ENCODE measurements around the gene ADD1.

The ADD1 gene

GRCh38 chr4:2963175-2963965, 119.7 kb downstream of the ADD1 start, which contains the start of the genes GRK4 and NOP14:
Gene GRK4, plus strand, starts transcription at chr4:2963571. Its CDS starts 500 bp downstream, at chr4:2964071.
Gene NOP14, minus strand, starts transcription at chr4:2963406. Its CDS starts 87 bp downstream, at chr4:2963319.
- Mint-ChIP-seq H3K4me1 (peaks cover 34% of the 10 kb centered on the region), H3K4me3 (peak within 1 kb of the TSS; percentile 80)

GRCh38 chr4:2963966-2964471, 120.4 kb downstream of the ADD1 start:
- CTCF ChIA-PET, result interaction anchor here (0.7 to 4.6 kb wide), 6 partner anchors 10 to 383 kb away, joined by 3 to 25 read pairs (median 5); no protein-coding TSS in a partner anchor
- peaks cover 28% of the 10 kb centered on the region for H3K4me1 Mint-ChIP-seq

More at GRCh38 chr4:2963175-2963965, 119.7 kb downstream of the ADD1 start, which contains the start of the genes GRK4 and NOP14:
- peak within 1 kb of the TSS; percentile 90 for H3K27ac Mint-ChIP-seq
- CTCF ChIA-PET, result interaction anchor here (0.7 to 4.6 kb wide), 8 partner anchors 9 to 384 kb away, joined by 3 to 25 read pairs (median 6); no protein-coding TSS in a partner anchor
- peaks cover 11% of the 10 kb centered on the region for H3K36me3 Mint-ChIP-seq
- peak; percentile 99 for DNase-seq
- H3K27me3 Mint-ChIP-seq, result peaks cover 3% of the 10 kb centered on the region
- H3K9me3 Mint-ChIP-seq, result no peaks in the 10 kb centered on the region

GRCh38 chr4:2964706-2965258, 121.1 kb downstream of the ADD1 start:
- no peak overlapping the region for H3K27ac Mint-ChIP-seq
- no peak for DNase-seq
- peaks cover 5% of the 10 kb centered on the region for H3K36me3 Mint-ChIP-seq

More at GRCh38 chr4:2963966-2964471, 120.4 kb downstream of the ADD1 start:
- peak overlapping the region; percentile 80 for H3K4me3 Mint-ChIP-seq
- H3K36me3 Mint-ChIP-seq, result peaks cover 5% of the 10 kb centered on the region
- H3K9me3 Mint-ChIP-seq, result no peaks in the 10 kb centered on the region
- H3K27ac Mint-ChIP-seq, result no peak overlapping the region
- DNase-seq, result no peak
- peaks cover 3% of the 10 kb centered on the region for H3K27me3 Mint-ChIP-seq

GRCh38 chr4:2965262-2965661, 121.6 kb downstream of the ADD1 start:
- Mint-ChIP-seq H3K36me3 (peaks cover 5% of the 10 kb centered on the region), H3K27me3 (peaks cover 3% of the 10 kb centered on the region), H3K4me1 (peaks cover 23% of the 10 kb centered on the region), H3K27ac (no peak overlapping the region), H3K9me3 (no peaks in the 10 kb centered on the region), H3K4me3 (peak overlapping the region; percentile 80)
- CTCF ChIA-PET, result interaction anchor here (0.6 to 4.6 kb wide), 4 partner anchors 9 to 212 kb away, joined by 3 to 25 read pairs (median 10); no protein-coding TSS in a partner anchor
- DNase-seq, result no peak

More at GRCh38 chr4:2964706-2965258, 121.1 kb downstream of the ADD1 start:
- CTCF ChIA-PET, result interaction anchor here (0.6 to 4.6 kb wide), 4 partner anchors 10 to 211 kb away, joined by 3 to 25 read pairs (median 10); no protein-coding TSS in a partner anchor
- peaks cover 3% of the 10 kb centered on the region for H3K27me3 Mint-ChIP-seq
- H3K4me1 Mint-ChIP-seq, result peaks cover 24% of the 10 kb centered on the region
- H3K4me3 Mint-ChIP-seq, result peak overlapping the region; percentile 80
- no peaks in the 10 kb centered on the region for H3K9me3 Mint-ChIP-seq

GRCh38 chr4:2968381-2968780, 124.7 kb downstream of the ADD1 start:
- Mint-ChIP-seq H3K27me3 (peaks cover 3% of the 10 kb centered on the region), H3K4me3 (no peak overlapping the region), H3K27ac (no peak overlapping the region), H3K9me3 (no peaks in the 10 kb centered on the region), H3K4me1 (peaks cover 10% of the 10 kb centered on the region), H3K36me3 (no peaks in the 10 kb centered on the region)
- CTCF ChIA-PET, result no interaction called here
- no peak for DNase-seq

- no peak for DNase-seq
- CTCF ChIA-PET, result no interaction called here
- Mint-ChIP-seq H3K4me1 (no peaks in the 10 kb centered on the region), H3K27ac (no peak overlapping the region), H3K27me3 (peaks cover 4% of the 10 kb centered on the region), H3K9me3 (no peaks in the 10 kb centered on the region), H3K36me3 (no peaks in the 10 kb centered on the region), H3K4me3 (no peak overlapping the region)
Measured at GRCh38 chr4:2971275-2971674, 127.6 kb downstream of the ADD1 start.

- no peak for DNase-seq
- Mint-ChIP-seq H3K4me1 (peaks cover 2% of the 10 kb centered on the region), H3K27me3 (peaks cover 41% of the 10 kb centered on the region), H3K4me3 (no peak overlapping the region), H3K9me3 (peaks cover 15% of the 10 kb centered on the region), H3K36me3 (no peaks in the 10 kb centered on the region), H3K27ac (peak overlapping the region; percentile 58)
- CTCF ChIA-PET, result interaction anchor here (0.7 to 3.9 kb wide), 11 partner anchors 12 to 545 kb away, joined by 3 to 25 read pairs (median 5); partner anchors contain the start of genes GRK4 and NOP14
Measured at GRCh38 chr4:2977211-2978088, 133.8 kb downstream of the ADD1 start.

Measured in activated naive CD4-positive, alpha-beta T cell treated with anti-CD3 and anti-CD28 coated beads, Interleukin-2, amount 10 ng/mL, durations not matched to agents 7 days and 5 days (primary cell).